HFF-Myc (cell line): ENCODE data around the gene MACIR.

ENCODE experiments used
- DNase-seq: peaks from one replicate; pipeline ENCODE4 v3.0.0-alpha.2; 2011; ENCODE audit warnings: low read depth; ENCODE audit errors: extremely low read depth
- H3K4me3 ChIP-seq: replicated peaks from 2 replicates; pipeline ENCODE4 v1.5.1; 2011; ENCODE audit warnings: low read depth, mild to moderate bottlenecking, control low read depth, low read length
- TF ChIP-seq, protein P1 (sequence below): IDR thresholded peaks from 2 replicates; pipeline ENCODE4 v1.5.1; 2012; ENCODE audit warnings: mild to moderate bottlenecking, low read depth, low read length, control low read depth; ENCODE audit errors: missing control alignments

MACIR gene

GRCh38 chr5:103270581-103270980 is 12.0 kb downstream of the MACIR start:
- no peak for DNase-seq
- TF ChIP-seq, protein P1, sequence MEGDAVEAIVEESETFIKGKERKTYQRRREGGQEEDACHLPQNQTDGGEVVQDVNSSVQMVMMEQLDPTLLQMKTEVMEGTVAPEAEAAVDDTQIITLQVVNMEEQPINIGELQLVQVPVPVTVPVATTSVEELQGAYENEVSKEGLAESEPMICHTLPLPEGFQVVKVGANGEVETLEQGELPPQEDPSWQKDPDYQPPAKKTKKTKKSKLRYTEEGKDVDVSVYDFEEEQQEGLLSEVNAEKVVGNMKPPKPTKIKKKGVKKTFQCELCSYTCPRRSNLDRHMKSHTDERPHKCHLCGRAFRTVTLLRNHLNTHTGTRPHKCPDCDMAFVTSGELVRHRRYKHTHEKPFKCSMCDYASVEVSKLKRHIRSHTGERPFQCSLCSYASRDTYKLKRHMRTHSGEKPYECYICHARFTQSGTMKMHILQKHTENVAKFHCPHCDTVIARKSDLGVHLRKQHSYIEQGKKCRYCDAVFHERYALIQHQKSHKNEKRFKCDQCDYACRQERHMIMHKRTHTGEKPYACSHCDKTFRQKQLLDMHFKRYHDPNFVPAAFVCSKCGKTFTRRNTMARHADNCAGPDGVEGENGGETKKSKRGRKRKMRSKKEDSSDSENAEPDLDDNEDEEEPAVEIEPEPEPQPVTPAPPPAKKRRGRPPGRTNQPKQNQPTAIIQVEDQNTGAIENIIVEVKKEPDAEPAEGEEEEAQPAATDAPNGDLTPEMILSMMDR: no peak
- no peak overlapping the region for H3K4me3 ChIP-seq

GRCh38 chr5:103271570-103272289 is 13.2 kb downstream of the MACIR start:
- no peak for DNase-seq
- no peak overlapping the region for H3K4me3 ChIP-seq
- TF ChIP-seq, protein P1: no peak

- DNase-seq: no peak
- TF ChIP-seq, protein P1: no peak
- H3K4me3 ChIP-seq: no peak overlapping the region
Observed at GRCh38 chr5:103272377-103272776, 13.8 kb downstream of the MACIR start.

DNA sequence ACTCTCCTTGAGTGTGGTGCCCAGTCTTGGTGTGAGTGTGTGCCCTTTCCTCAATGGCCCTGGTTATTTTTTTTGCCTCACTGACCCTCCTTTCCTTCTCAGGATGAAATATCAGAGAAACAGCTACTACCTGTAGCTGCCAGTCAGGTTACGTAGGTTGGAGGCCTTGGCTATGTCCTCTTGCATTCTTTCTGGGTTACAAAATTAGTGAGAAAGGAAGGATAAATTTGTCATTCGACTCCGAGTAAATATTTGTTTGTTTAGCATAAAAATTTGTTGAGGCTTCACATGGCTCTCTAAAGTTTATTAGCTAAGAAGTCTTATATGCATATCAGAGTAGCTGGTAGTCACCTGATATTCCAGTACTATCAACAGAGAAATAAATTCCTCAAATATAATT is 15.4 kb downstream of the MACIR start:
- no peak overlapping the region for H3K4me3 ChIP-seq
- DNase-seq: no peak
- TF ChIP-seq, protein P1: no peak

DNA sequence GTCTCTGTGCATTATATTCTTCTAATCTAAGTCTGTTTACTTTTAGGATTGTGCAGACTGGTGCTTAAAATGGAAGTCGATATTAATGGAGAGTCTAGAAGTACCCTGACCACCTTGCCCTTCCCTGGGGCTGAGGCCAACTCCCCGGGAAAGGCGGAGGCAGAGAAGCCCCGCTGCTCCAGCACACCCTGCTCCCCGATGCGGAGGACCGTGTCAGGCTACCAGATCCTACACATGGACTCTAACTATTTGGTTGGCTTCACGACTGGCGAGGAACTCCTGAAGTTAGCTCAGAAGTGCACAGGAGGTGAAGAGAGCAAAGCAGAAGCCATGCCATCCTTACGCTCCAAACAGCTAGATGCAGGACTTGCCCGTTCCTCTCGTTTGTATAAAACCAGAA is 17.3 kb downstream of the MACIR start:
- no peak overlapping the region for H3K4me3 ChIP-seq
- TF ChIP-seq, protein P1: no peak
- DNase-seq: no peak

DNA sequence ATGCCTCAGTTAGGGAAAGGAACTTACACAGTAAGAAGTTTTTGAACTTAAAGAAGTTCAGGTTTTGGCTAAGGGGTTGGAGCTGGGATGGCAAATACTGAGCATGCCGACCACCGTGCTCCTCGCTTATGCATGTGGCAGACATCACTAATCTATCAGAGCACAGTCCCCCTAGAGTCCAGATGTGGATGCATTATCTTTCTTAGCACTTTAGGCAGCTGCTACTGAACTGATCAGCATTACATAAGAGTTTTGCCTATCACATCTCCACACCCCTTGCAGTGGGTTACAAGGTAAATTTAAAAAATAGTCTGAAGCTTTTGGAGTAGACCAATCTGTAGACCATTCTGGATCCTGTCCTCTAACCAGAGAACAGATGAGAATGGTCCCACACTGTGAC is 22.4 kb downstream of the MACIR start:
- TF ChIP-seq, protein P1: no peak
- H3K4me3 ChIP-seq: no peak overlapping the region

DNA sequence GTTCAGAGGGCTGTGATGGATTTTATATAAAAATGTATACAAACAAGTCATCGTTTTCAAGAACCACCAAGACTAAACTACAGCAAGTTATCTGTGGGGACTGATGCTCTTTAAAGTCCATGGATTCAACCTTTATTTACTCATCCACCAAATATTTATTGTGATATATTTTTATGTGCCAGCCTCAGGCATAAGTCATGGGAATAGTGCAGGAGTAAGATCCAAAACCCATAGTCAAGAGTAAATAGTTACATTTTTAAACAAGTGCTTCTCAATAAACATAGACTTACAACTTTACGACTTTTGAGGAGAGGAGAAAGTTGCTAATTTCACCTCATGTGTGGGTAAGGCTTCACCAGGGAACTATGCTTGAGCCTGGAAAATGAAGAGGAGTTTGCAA is 24.6 kb downstream of the MACIR start:
- TF ChIP-seq, protein P1: no peak
- no peak for DNase-seq
- H3K4me3 ChIP-seq: no peak overlapping the region

More for the DNA sequence above, 22.4 kb downstream of the MACIR start:
- no peak for DNase-seq
